ENCODE results near the gene JOSD1.

JOSD1 gene

GRCh38 chr22:38733329-38733723 lies 32.6 kb upstream of the JOSD1 start:
- no peak for DNase-seq (ENCODE audit: low spot score)

- no peak for DNase-seq (ENCODE audit: low spot score)
These were observed 31.6 kb upstream of the JOSD1 start for GRCh38 chr22:38732251-38732815.

- DNase-seq (ENCODE audit: low spot score), result no peak
These were observed 31.0 kb upstream of the JOSD1 start for GRCh38 chr22:38731703-38732161.

GRCh38 chr22:38730411-38730871 lies 29.7 kb upstream of the JOSD1 start:
- DNase-seq (ENCODE audit: low spot score), result no peak

- DNase-seq (ENCODE audit: low spot score), result no peak
These were observed 29.2 kb upstream of the JOSD1 start for GRCh38 chr22:38729946-38730345.

GRCh38 chr22:38728871-38729796 lies 28.4 kb upstream of the JOSD1 start:
- DNase-seq (ENCODE audit: low spot score), result no peak

GRCh38 chr22:38727530-38728451 lies 27.0 kb upstream of the JOSD1 start:
- DNase-seq (ENCODE audit: low spot score), result no peak

- no peak for DNase-seq (ENCODE audit: low spot score)
These were observed 26.4 kb upstream of the JOSD1 start for GRCh38 chr22:38727123-38727522.

- no peak for DNase-seq (ENCODE audit: low spot score)
These were observed 25.3 kb upstream of the JOSD1 start for GRCh38 chr22:38725900-38726655.

- DNase-seq (ENCODE audit: low spot score), result peak; percentile 67
These were observed 24.3 kb upstream of the JOSD1 start for GRCh38 chr22:38724926-38725571.

- no peak for DNase-seq (ENCODE audit: low spot score)
These were observed 23.4 kb upstream of the JOSD1 start for GRCh38 chr22:38724176-38724575.

GRCh38 chr22:38721551-38721950 lies 20.8 kb upstream of the JOSD1 start:
- DNase-seq (ENCODE audit: low spot score), result no peak

- DNase-seq (ENCODE audit: low spot score), result no peak
These were observed 19.6 kb upstream of the JOSD1 start for GRCh38 chr22:38720350-38720749.

- DNase-seq (ENCODE audit: low spot score), result no peak
These were observed 18.5 kb upstream of the JOSD1 start for GRCh38 chr22:38719196-38719595.

- DNase-seq (ENCODE audit: low spot score), result peak; percentile 91
These were observed 17.7 kb upstream of the JOSD1 start for GRCh38 chr22:38718414-38718813.

- DNase-seq (ENCODE audit: low spot score), result no peak
These were observed 16.5 kb upstream of the JOSD1 start for GRCh38 chr22:38717244-38717643.

- no peak for DNase-seq (ENCODE audit: low spot score)
These were observed 16.1 kb upstream of the JOSD1 start for GRCh38 chr22:38716826-38717225.

- no peak for DNase-seq (ENCODE audit: low spot score)
These were observed 15.5 kb upstream of the JOSD1 start for GRCh38 chr22:38716271-38716670.

- DNase-seq (ENCODE audit: low spot score), result no peak
These were observed 15.1 kb upstream of the JOSD1 start for GRCh38 chr22:38715852-38716251.

- no peak for DNase-seq (ENCODE audit: low spot score)
These were observed 14.5 kb upstream of the JOSD1 start for GRCh38 chr22:38715176-38715764.

- no peak for DNase-seq (ENCODE audit: low spot score)
These were observed 13.2 kb upstream of the JOSD1 start for GRCh38 chr22:38713921-38714320.

All from RKO (cell line).